ENCODE data around the gene STMN3. TPM values are rescaled to one million over a fixed set of nuclear protein-coding genes. Genes with fewer than 3 reads are reported as not detected.
"Not testable (repeated sequence)": the region's sequence is repeated elsewhere in the genome, so short reads cannot be mapped to it uniquely, and the experiment has no call there.

STMN3 gene
- total RNA-seq, 2 donors from 2014 or later, result 0.88 to 3.2 TPM

- Mint-ChIP-seq H3K27ac (no peak overlapping the region), H3K27me3 (no peaks in the 10 kb centered on the region), H3K4me3 (no peak overlapping the region), H3K9me3 (no peaks in the 10 kb centered on the region), H3K36me3 (peaks cover 6% of the 10 kb centered on the region), H3K4me1 (ENCODE audit: low read depth in 2 of 2) (peaks cover 11 to 16% of the 10 kb centered on the region in 2 donors)
- ATAC-seq, result no peak
- DNase-seq (ENCODE audit: low spot score), result no peak
Observed at GRCh38 chr20:63619505-63619904, 33.7 kb downstream of the STMN3 start.

GRCh38 chr20:63619086-63619485 is 34.1 kb downstream of the STMN3 start:
- Mint-ChIP-seq H3K27ac (no peak overlapping the region), H3K9me3 (no peaks in the 10 kb centered on the region), H3K36me3 (peaks cover 6% of the 10 kb centered on the region), H3K4me3 (no peak overlapping the region), H3K27me3 (no peaks in the 10 kb centered on the region), H3K4me1 (ENCODE audit: low read depth in 2 of 2) (peaks cover 11 to 14% of the 10 kb centered on the region in 2 donors)
- no peak for ATAC-seq
- peak; percentile 56 for DNase-seq (ENCODE audit: low spot score)

- ATAC-seq (no peak), DNase-seq (ENCODE audit: low spot score) (peak; percentile 53)
- peaks cover 11 to 14% of the 10 kb centered on the region in 2 donors for H3K4me1 Mint-ChIP-seq (ENCODE audit: low read depth in 2 of 2)
- no peaks in the 10 kb centered on the region for H3K27me3 Mint-ChIP-seq
- H3K4me3 Mint-ChIP-seq, result no peak overlapping the region
- H3K9me3 Mint-ChIP-seq, result no peaks in the 10 kb centered on the region
- H3K27ac Mint-ChIP-seq, result no peak overlapping the region
- H3K36me3 Mint-ChIP-seq, result peaks cover 12% of the 10 kb centered on the region
Observed at GRCh38 chr20:63618291-63618980, 34.8 kb downstream of the STMN3 start.

GRCh38 chr20:63617876-63618265 is 35.4 kb downstream of the STMN3 start:
- H3K36me3 Mint-ChIP-seq, result peaks cover 12% of the 10 kb centered on the region
- no peak overlapping the region for H3K4me3 Mint-ChIP-seq
- no peak for DNase-seq (ENCODE audit: low spot score)
- no peaks in the 10 kb centered on the region for H3K27me3 Mint-ChIP-seq
- ATAC-seq, result no peak
- peaks cover 11 to 16% of the 10 kb centered on the region in 2 donors for H3K4me1 Mint-ChIP-seq (ENCODE audit: low read depth in 2 of 2)
- no peaks in the 10 kb centered on the region for H3K9me3 Mint-ChIP-seq
- no peak overlapping the region for H3K27ac Mint-ChIP-seq

GRCh38 chr20:63617092-63617875 is 35.9 kb downstream of the STMN3 start:
- peaks cover 11 to 12% of the 10 kb centered on the region in 2 donors for H3K4me1 Mint-ChIP-seq (ENCODE audit: low read depth in 2 of 2)
- no peak overlapping the region for H3K27ac Mint-ChIP-seq
- H3K27me3 Mint-ChIP-seq, result no peaks in the 10 kb centered on the region
- ATAC-seq (no peak), DNase-seq (ENCODE audit: low spot score) (no peak)
- peaks cover 12% of the 10 kb centered on the region for H3K36me3 Mint-ChIP-seq
- no peaks in the 10 kb centered on the region for H3K9me3 Mint-ChIP-seq
- H3K4me3 Mint-ChIP-seq, result no peak overlapping the region

- ATAC-seq; H3K27ac Mint-ChIP-seq; H3K9me3 Mint-ChIP-seq; H3K27me3 Mint-ChIP-seq; H3K4me1 Mint-ChIP-seq (ENCODE audit: low read depth in 2 of 2); H3K4me3 Mint-ChIP-seq: not testable (repeated sequence)
- peak; percentile 56 for DNase-seq (ENCODE audit: low spot score)
- peaks cover 12% of the 10 kb centered on the region for H3K36me3 Mint-ChIP-seq
Observed at GRCh38 chr20:63613863-63614594, 39.2 kb downstream of the STMN3 start.

- no peaks in the 10 kb centered on the region for H3K27me3 Mint-ChIP-seq
- no peaks in the 10 kb centered on the region for H3K9me3 Mint-ChIP-seq
- no peak overlapping the region for H3K27ac Mint-ChIP-seq
- no peak overlapping the region for H3K4me3 Mint-ChIP-seq
- no peak for ATAC-seq
- H3K4me1 Mint-ChIP-seq (ENCODE audit: low read depth in 2 of 2), result peaks cover 4 to 5% of the 10 kb centered on the region in 2 donors
- peak; percentile 29 for DNase-seq (ENCODE audit: low spot score)
- H3K36me3 Mint-ChIP-seq, result peaks cover 12% of the 10 kb centered on the region
Observed at GRCh38 chr20:63612276-63612931, 40.8 kb downstream of the STMN3 start.

GRCh38 chr20:63611646-63612045 is 41.6 kb downstream of the STMN3 start:
- Mint-ChIP-seq H3K27me3 (no peaks in the 10 kb centered on the region), H3K4me3 (no peak overlapping the region), H3K9me3 (no peaks in the 10 kb centered on the region), H3K4me1 (ENCODE audit: low read depth in 2 of 2) (peaks cover 5% of the 10 kb centered on the region in 2 donors), H3K36me3 (peaks cover 12% of the 10 kb centered on the region), H3K27ac (no peak overlapping the region)
- no peak for DNase-seq (ENCODE audit: low spot score)
- no peak for ATAC-seq

GRCh38 chr20:63610581-63611435 is 42.4 kb downstream of the STMN3 start:
- H3K9me3 Mint-ChIP-seq, result no peaks in the 10 kb centered on the region
- no peaks in the 10 kb centered on the region for H3K27me3 Mint-ChIP-seq
- H3K4me3 Mint-ChIP-seq, result no peak overlapping the region
- H3K27ac Mint-ChIP-seq, result no peak overlapping the region
- H3K36me3 Mint-ChIP-seq, result peaks cover 12% of the 10 kb centered on the region
- ATAC-seq, result no peak
- no peak for DNase-seq (ENCODE audit: low spot score)
- H3K4me1 Mint-ChIP-seq (ENCODE audit: low read depth in 2 of 2), result peaks cover 5 to 7% of the 10 kb centered on the region in 2 donors

GRCh38 chr20:63606686-63607085 is 46.5 kb downstream of the STMN3 start:
- no peak overlapping the region for H3K27ac Mint-ChIP-seq
- peaks cover 6 to 8% of the 10 kb centered on the region in 2 donors for H3K4me1 Mint-ChIP-seq (ENCODE audit: low read depth in 2 of 2)
- no peaks in the 10 kb centered on the region for H3K27me3 Mint-ChIP-seq
- DNase-seq (ENCODE audit: low spot score), result no peak
- ATAC-seq, result no peak
- no peaks in the 10 kb centered on the region for H3K9me3 Mint-ChIP-seq
- H3K36me3 Mint-ChIP-seq, result peaks cover 7% of the 10 kb centered on the region
- H3K4me3 Mint-ChIP-seq, result no peak overlapping the region

- peaks cover 15% of the 10 kb centered on the region for H3K36me3 Mint-ChIP-seq
- no peaks in the 10 kb centered on the region for H3K27me3 Mint-ChIP-seq
- no peak for ATAC-seq
- peaks cover 6 to 11% of the 10 kb centered on the region in 2 donors for H3K4me1 Mint-ChIP-seq (ENCODE audit: low read depth in 2 of 2)
- no peak overlapping the region for H3K4me3 Mint-ChIP-seq
- no peak overlapping the region for H3K27ac Mint-ChIP-seq
- no peaks in the 10 kb centered on the region for H3K9me3 Mint-ChIP-seq
- DNase-seq (ENCODE audit: low spot score), result no peak
Observed at GRCh38 chr20:63602321-63602720, 50.9 kb downstream of the STMN3 start.

- ATAC-seq; DNase-seq (ENCODE audit: low spot score); H3K27me3 Mint-ChIP-seq; H3K4me3 Mint-ChIP-seq; H3K9me3 Mint-ChIP-seq; H3K27ac Mint-ChIP-seq: not testable (repeated sequence)
- H3K4me1 Mint-ChIP-seq (ENCODE audit: low read depth in 2 of 2), result peaks cover 6 to 11% of the 10 kb centered on the region in 2 donors
- H3K36me3 Mint-ChIP-seq, result peaks cover 15% of the 10 kb centered on the region
Observed at GRCh38 chr20:63601679-63602078, 51.5 kb downstream of the STMN3 start.

All from natural killer cell treated with Interleukin-12 subunit alpha and Interleukin-12 subunit beta and Interleukin-15 and Interleukin-18, amount 100 ng/mL, for 72 hours (primary cell).